Lung (tissue), 12 donors: Measurements from ENCODE around the gene IL17B. TPM values are rescaled to one million over a fixed set of nuclear protein-coding genes. Genes with fewer than 3 reads are reported as not detected.
A peak's percentile ranks its signal among the peaks of the same experiment; 100 is the strongest.

Experiments used
- ATAC-seq: fragments of 200-7000 bp; cut with Tn5 transposase; one replicate; pipeline ENCODE4 v1.9.1; 2020; ENCODE audit warnings: moderate number of reproducible peaks; ENCODE audit not compliant: insufficient read depth, low FRiP score
- DNase-seq, 3 donors: peaks; one replicate each; pipeline ENCODE4 v3.0.0-alpha.2; 2013 to 2017
- H3K27ac ChIP-seq, 2 donors: one replicate each; pipeline ENCODE4 v1.5.1; 2013; ENCODE audit warnings: mild to moderate bottlenecking in 2 of 2, moderate library complexity in 2 of 2, control low read depth in 1 of 2, inconsistent platforms in 1 of 2, low read depth in 1 of 2, low read length in 1 of 2
- H3K27me3 ChIP-seq, 3 donors: one replicate each; pipeline ENCODE4 v1.5.1; 2013; ENCODE audit warnings: low read length in 2 of 3; ENCODE audit not compliant: control insufficient read depth in 3 of 3, insufficient read depth in 3 of 3
- H3K36me3 ChIP-seq, 4 donors: one replicate each; pipeline ENCODE4 v1.5.1; 2013; ENCODE audit warnings: low read length in 4 of 4, mild to moderate bottlenecking in 1 of 4, moderate library complexity in 1 of 4; ENCODE audit not compliant: control insufficient read depth in 4 of 4, insufficient read depth in 4 of 4
- H3K4me1 ChIP-seq, 5 donors: one replicate each; pipeline ENCODE4 v1.5.1; 2013; ENCODE audit warnings: low read length in 5 of 5, mild to moderate bottlenecking in 2 of 5, moderate library complexity in 1 of 5; ENCODE audit not compliant: control insufficient read depth in 5 of 5, insufficient read depth in 5 of 5
- H3K4me3 ChIP-seq: one replicate; pipeline ENCODE4 v1.5.1; 2013; ENCODE audit warnings: mild to moderate bottlenecking, control low read depth, moderate library complexity
- H3K9ac ChIP-seq, 2 donors: one replicate each; pipeline ENCODE4 v1.5.1; 2013; ENCODE audit warnings: low read length in 2 of 2, control low read depth in 1 of 2; ENCODE audit not compliant: insufficient read depth in 1 of 2
- H3K9me3 ChIP-seq, 4 donors: one replicate each; pipeline ENCODE4 v1.5.1; 2013; ENCODE audit warnings: low read length in 3 of 4, mild to moderate bottlenecking in 1 of 4, moderate library complexity in 1 of 4; ENCODE audit not compliant: control insufficient read depth in 4 of 4, insufficient read depth in 3 of 4
- CTCF ChIP-seq: IDR thresholded peaks from 2 replicates; pipeline ENCODE4 v1.5.1; 2012; ENCODE audit warnings: mild to moderate bottlenecking; ENCODE audit errors: control extremely low read depth, extremely low read depth
- WGBS, 2 donors: extraction: QIAGEN DNeasy Blood & Tissue Kit; methylation state at CpG; one replicate each; pipeline ENCODE4 v1.1.7; 2013; 5-methylcytosine and 5-hydroxymethylcytosine counted together
- polyA plus RNA-seq, 2 donors: library from polyadenylated mRNA; stranded (reverse); fragments of 200-250 nt; gene quantifications; one replicate each; pipeline ENCODE4 v1.2.1, GENCODE V29; 2013
- total RNA-seq, 2 donors: library from RNA; depleted of rRNA in 1 of 2; stranded (reverse); fragments of >200 nt in 1 of 2; gene quantifications; one replicate each; pipeline ENCODE4 v1.2.1, GENCODE V29; 2014 to 2021
- donor health status: control.
- donor health status: control.
- donor health status: Bipolar disorder and iron deficiency.
- donor health status: healthy.
- donor health status: DM: yes; HTN: yes; CAD: no.

Gene IL17B
- total and polyA plus RNA-seq, 4 donors, result 0.26 to 1.3 (median 0.39) TPM

GRCh38 chr5:149325894-149326293 lies 53.2 kb downstream of the IL17B start:
- Histone ChIP-seq H3K4me1 (peaks cover 0 to 5% (median 3%) of the 10 kb centered on the region in 5 donors), H3K36me3 (peaks cover 0 to 22% (median 4%) of the 10 kb centered on the region in 4 donors), H3K27ac (no peak overlapping the region), H3K27me3 (no peaks in the 10 kb centered on the region), H3K9ac (no peak overlapping the region), H3K4me3 (no peak overlapping the region), H3K9me3 (no peaks in the 10 kb centered on the region)
- DNase-seq (no peak), ATAC-seq (no peak)
- no peak for TF ChIP-seq CTCF
- WGBS, 2 donors, result 86 to 93% methylated on average over 5 of the region's 5 CpGs

DNA sequence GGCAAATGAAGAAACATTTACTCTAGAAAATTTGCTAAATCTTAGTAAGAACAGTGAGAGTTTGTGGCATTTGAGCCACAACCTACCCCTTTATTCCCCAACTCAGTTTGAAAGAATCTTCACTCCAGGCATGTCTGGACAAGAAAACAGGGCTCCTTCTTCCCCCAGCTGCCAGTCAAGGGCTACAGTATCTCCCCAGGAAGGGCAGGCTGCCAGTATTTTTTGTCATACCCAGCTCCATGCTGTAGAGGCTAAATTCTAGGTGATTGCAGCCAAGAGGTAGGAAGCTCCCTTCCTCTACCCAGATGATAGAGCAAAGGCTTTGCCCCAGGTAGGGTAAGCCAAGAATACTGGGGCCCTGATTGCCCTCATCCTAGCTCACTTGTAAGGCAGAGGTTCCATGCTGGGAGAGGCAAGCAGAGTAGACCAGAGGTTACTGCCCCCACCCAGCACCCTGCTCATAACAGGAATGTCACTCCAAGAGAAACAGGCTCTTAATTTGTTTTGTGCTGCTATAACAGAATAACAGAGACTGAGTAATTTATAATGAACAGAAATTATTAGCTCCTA lies 53.8 kb downstream of the IL17B start:
- Histone ChIP-seq H3K4me1 (peaks cover 0 to 11% (median 10%) of the 10 kb centered on the region in 5 donors), H3K36me3 (peaks cover 0 to 17% (median 4%) of the 10 kb centered on the region in 4 donors), H3K27ac (peak overlapping the region; percentile 2 to 24), H3K9ac (no peak overlapping the region), H3K27me3 (no peaks in the 10 kb centered on the region), H3K9me3 (no peaks in the 10 kb centered on the region), H3K4me3 (no peak overlapping the region)
- DNase-seq (no peak), ATAC-seq (no peak)
- no peak for TF ChIP-seq CTCF

GRCh38 chr5:149324641-149325040 lies 54.5 kb downstream of the IL17B start:
- H3K27me3 ChIP-seq, result no peaks in the 10 kb centered on the region
- no peak for ATAC-seq
- peaks cover 0 to 14% (median 12%) of the 10 kb centered on the region in 5 donors for H3K4me1 ChIP-seq
- DNase-seq, result no peak
- no peak overlapping the region for H3K9ac ChIP-seq
- TF ChIP-seq CTCF, result no peak
- H3K27ac ChIP-seq, result no peak overlapping the region
- no peaks in the 10 kb centered on the region for H3K9me3 ChIP-seq
- H3K4me3 ChIP-seq, result no peak overlapping the region
- WGBS, 2 donors, result 93 to 98% methylated on average over 2 of the region's 2 CpGs
- peaks cover 0 to 14% (median 6%) of the 10 kb centered on the region in 4 donors for H3K36me3 ChIP-seq

Other genes starting within 250 kb of the IL17B start
- gene ABLIM3, start 237.8 kb downstream of the IL17B start, total RNA-seq, result 10 to 100 TPM; 46.8 to 54.2 TPM
- gene ABLIM3, start 237.8 kb downstream of the IL17B start, polyA plus RNA-seq, result 10 to 100 TPM in 1 of 2 donors, 1 to 10 TPM in 1; 8.0 to 20.5 TPM
- 10 to 100 TPM; 22.8 to 40.6 TPM for gene AFAP1L1, start 107.4 kb downstream of the IL17B start, total RNA-seq
- gene AFAP1L1, start 107.4 kb downstream of the IL17B start, polyA plus RNA-seq, result 10 to 100 TPM in 1 of 2 donors, 1 to 10 TPM in 1; 9.8 to 13.3 TPM
- gene GRPEL2, start 33.8 kb downstream of the IL17B start, total RNA-seq, result 10 to 100 TPM; 19.2 to 20.2 TPM
- 10 to 100 TPM in 1 of 2 donors, 1 to 10 TPM in 1; 6.6 to 12.7 TPM for gene GRPEL2, start 33.8 kb downstream of the IL17B start, polyA plus RNA-seq
- 1 to 10 TPM; 7.9 to 9.3 TPM for gene PCYOX1L, start 21.2 kb downstream of the IL17B start, total RNA-seq
- 1 to 10 TPM; 4.8 to 6.8 TPM for gene PCYOX1L, start 21.2 kb downstream of the IL17B start, polyA plus RNA-seq
- 100 to 1,000 TPM; 277 to 299 TPM for gene CSNK1A1, start 172.1 kb upstream of the IL17B start, total RNA-seq
- gene CSNK1A1, start 172.1 kb upstream of the IL17B start, polyA plus RNA-seq, result 100 to 1,000 TPM in 1 of 2 donors, 10 to 100 TPM in 1; 48.6 to 108 TPM
- 1 to 10 TPM; 4.5 to 9.1 TPM for gene ARHGEF37, start 202.2 kb upstream of the IL17B start, total RNA-seq
- 1 to 10 TPM; 2.2 to 2.8 TPM for gene ARHGEF37, start 202.2 kb upstream of the IL17B start, polyA plus RNA-seq